Endothelial cell (in vitro differentiated cells): ENCODE measurements around the gene MGAT3. TPM values are rescaled to one million over a fixed set of nuclear protein-coding genes. Genes with fewer than 3 reads are reported as not detected.

Source experiments
- DNase-seq: peaks from one replicate; pipeline ENCODE4 v3.0.0; 2021; ENCODE audit warnings: low spot score
- H3K27ac Mint-ChIP-seq: one replicate; pipeline ENCODE4 v1.8.0; 2021; ENCODE audit warnings: mixed read lengths, inconsistent platforms; ENCODE audit not compliant: unreplicated experiment
- H3K27me3 Mint-ChIP-seq: one replicate; pipeline ENCODE4 v1.8.0; 2021; ENCODE audit warnings: mild to moderate bottlenecking, moderate library complexity, mixed read lengths, inconsistent platforms; ENCODE audit not compliant: unreplicated experiment
- H3K36me3 Mint-ChIP-seq: one replicate; pipeline ENCODE4 v1.8.0; 2021; ENCODE audit warnings: mild to moderate bottlenecking, low read depth, mixed read lengths, inconsistent platforms; ENCODE audit not compliant: unreplicated experiment
- H3K4me1 Mint-ChIP-seq: one replicate; pipeline ENCODE4 v1.8.0; 2021; ENCODE audit warnings: mild to moderate bottlenecking, mixed read lengths, inconsistent platforms; ENCODE audit not compliant: unreplicated experiment
- H3K4me3 Mint-ChIP-seq: one replicate; pipeline ENCODE4 v1.8.0; 2021; ENCODE audit warnings: mild to moderate bottlenecking, mixed read lengths, inconsistent platforms; ENCODE audit not compliant: unreplicated experiment
- H3K9me3 Mint-ChIP-seq: one replicate; pipeline ENCODE4 v1.8.0; 2021; ENCODE audit warnings: mixed read lengths, inconsistent platforms; ENCODE audit not compliant: unreplicated experiment
- CTCF ChIP-seq: fragments of 200-600 bp; sonication (generic); IDR thresholded peaks from one replicate; pipeline ENCODE4 v1.5.0; 2021; ENCODE audit warnings: antibody characterized with exemption; ENCODE audit not compliant: unreplicated experiment
- total RNA-seq: library from RNA; stranded (reverse); fragmentation: NEBNext Ultra II Directional; extraction: Animal tissue kit (Norgen Biotek cat#: 25700); gene quantifications from one replicate; pipeline ENCODE4 v1.2.1, GENCODE V29; 2021; ENCODE audit not compliant: unreplicated experiment

MGAT3 gene
- total RNA-seq, 1 donor from 2014 or later = 0.87 TPM

GRCh38 chr22:39473851-39474250 is 17.0 kb downstream of the MGAT3 start:
- Mint-ChIP-seq H3K27me3 (peaks cover 10% of the 10 kb centered on the region), H3K27ac (no peak overlapping the region), H3K4me3 (no peak overlapping the region), H3K4me1 (peaks cover 15% of the 10 kb centered on the region), H3K9me3 (no peaks in the 10 kb centered on the region), H3K36me3 (no peaks in the 10 kb centered on the region)
- no peak for TF ChIP-seq CTCF
- DNase-seq = no peak

- TF ChIP-seq CTCF = no peak
- Mint-ChIP-seq H3K27me3 (peaks cover 10% of the 10 kb centered on the region), H3K4me1 (peaks cover 15% of the 10 kb centered on the region), H3K9me3 (no peaks in the 10 kb centered on the region), H3K36me3 (no peaks in the 10 kb centered on the region), H3K27ac (no peak overlapping the region), H3K4me3 (no peak overlapping the region)
- no peak for DNase-seq
Measured at GRCh38 chr22:39474351-39475111, 17.7 kb downstream of the MGAT3 start.

- peaks cover 9% of the 10 kb centered on the region for H3K27me3 Mint-ChIP-seq
- peaks cover 12% of the 10 kb centered on the region for H3K4me1 Mint-ChIP-seq
- DNase-seq = no peak
- no peak overlapping the region for H3K27ac Mint-ChIP-seq
- no peaks in the 10 kb centered on the region for H3K9me3 Mint-ChIP-seq
- no peak overlapping the region for H3K4me3 Mint-ChIP-seq
- no peak for TF ChIP-seq CTCF
- H3K36me3 Mint-ChIP-seq = no peaks in the 10 kb centered on the region
Measured at GRCh38 chr22:39475337-39475736, 18.5 kb downstream of the MGAT3 start.

GRCh38 chr22:39475902-39476301 is 19.1 kb downstream of the MGAT3 start:
- no peak overlapping the region for H3K27ac Mint-ChIP-seq
- no peaks in the 10 kb centered on the region for H3K9me3 Mint-ChIP-seq
- peaks cover 12% of the 10 kb centered on the region for H3K4me1 Mint-ChIP-seq
- H3K36me3 Mint-ChIP-seq = no peaks in the 10 kb centered on the region
- DNase-seq = no peak
- H3K4me3 Mint-ChIP-seq = no peak overlapping the region
- H3K27me3 Mint-ChIP-seq = peaks cover 8% of the 10 kb centered on the region
- no peak for TF ChIP-seq CTCF

GRCh38 chr22:39476664-39477063 is 19.9 kb downstream of the MGAT3 start:
- no peaks in the 10 kb centered on the region for H3K36me3 Mint-ChIP-seq
- H3K4me3 Mint-ChIP-seq = no peak overlapping the region
- no peak for TF ChIP-seq CTCF
- no peaks in the 10 kb centered on the region for H3K9me3 Mint-ChIP-seq
- H3K27me3 Mint-ChIP-seq = peaks cover 11% of the 10 kb centered on the region
- no peak for DNase-seq
- H3K4me1 Mint-ChIP-seq = peaks cover 6% of the 10 kb centered on the region
- no peak overlapping the region for H3K27ac Mint-ChIP-seq
